Transverse colon (tissue), 4 donors: ENCODE data around the gene ALDOB.

ENCODE experiments used
- EP300 ChIP-seq: sonication (generic); formaldehyde crosslinking; IDR thresholded peaks from one replicate; pipeline ENCODE4 v1.6.1; 2017; ENCODE audit warnings: antibody characterized with exemption, low read depth
- POLR2A ChIP-seq: fragments of 450-650 bp; IDR thresholded peaks from one replicate; pipeline ENCODE4 v1.6.1; 2016; ENCODE audit warnings: antibody characterized with exemption, mild to moderate bottlenecking, moderate library complexity
- POLR2AphosphoS5 ChIP-seq, 3 donors: sonication (generic); formaldehyde crosslinking; IDR thresholded peaks; one replicate each; pipeline ENCODE4 v1.6.1; 2016; ENCODE audit warnings: antibody characterized with exemption in 3 of 3
- TF ChIP-seq, protein P1 (sequence below), 5 experiments: fragments of 200-600 bp in 3 of 5; fragments of 450-650 bp in 2 of 5; sonication (generic) in 3 of 5; IDR thresholded peaks; 1 replicate in 2 of 5; 2 replicates in 3 of 5; pipeline ENCODE4 v1.5.1; 2016 to 2017; ENCODE audit warnings: antibody characterized with exemption in 5 of 5, inconsistent platforms in 3 of 5, mild to moderate bottlenecking in 2 of 5, moderate library complexity in 1 of 5

DNA sequence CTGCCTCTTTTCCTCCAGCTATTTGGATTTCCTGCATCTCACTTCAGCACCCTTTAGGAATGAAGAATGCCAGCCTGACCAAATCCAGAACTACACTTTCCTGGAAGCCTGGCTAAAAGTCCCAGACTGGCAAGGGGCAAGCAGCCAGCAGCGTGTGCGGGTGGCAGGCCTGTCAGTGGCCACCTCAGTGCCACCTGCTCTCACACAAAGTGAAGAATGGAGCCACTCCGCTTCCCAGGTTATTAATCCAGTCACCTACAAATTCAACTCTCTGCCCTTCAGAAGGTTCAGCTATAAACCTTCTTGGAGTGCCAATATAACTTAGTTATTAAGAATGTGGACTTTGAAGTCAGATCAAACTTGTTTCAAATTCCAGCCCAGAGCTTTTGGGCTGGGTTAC, 6.7 kb upstream of the ALDOB start:
- TF ChIP-seq, protein P1, sequence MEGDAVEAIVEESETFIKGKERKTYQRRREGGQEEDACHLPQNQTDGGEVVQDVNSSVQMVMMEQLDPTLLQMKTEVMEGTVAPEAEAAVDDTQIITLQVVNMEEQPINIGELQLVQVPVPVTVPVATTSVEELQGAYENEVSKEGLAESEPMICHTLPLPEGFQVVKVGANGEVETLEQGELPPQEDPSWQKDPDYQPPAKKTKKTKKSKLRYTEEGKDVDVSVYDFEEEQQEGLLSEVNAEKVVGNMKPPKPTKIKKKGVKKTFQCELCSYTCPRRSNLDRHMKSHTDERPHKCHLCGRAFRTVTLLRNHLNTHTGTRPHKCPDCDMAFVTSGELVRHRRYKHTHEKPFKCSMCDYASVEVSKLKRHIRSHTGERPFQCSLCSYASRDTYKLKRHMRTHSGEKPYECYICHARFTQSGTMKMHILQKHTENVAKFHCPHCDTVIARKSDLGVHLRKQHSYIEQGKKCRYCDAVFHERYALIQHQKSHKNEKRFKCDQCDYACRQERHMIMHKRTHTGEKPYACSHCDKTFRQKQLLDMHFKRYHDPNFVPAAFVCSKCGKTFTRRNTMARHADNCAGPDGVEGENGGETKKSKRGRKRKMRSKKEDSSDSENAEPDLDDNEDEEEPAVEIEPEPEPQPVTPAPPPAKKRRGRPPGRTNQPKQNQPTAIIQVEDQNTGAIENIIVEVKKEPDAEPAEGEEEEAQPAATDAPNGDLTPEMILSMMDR (IDR thresholded peaks at IDR 0.05) = no peak
- TF ChIP-seq POLR2A = no peak
- no peak for TF ChIP-seq EP300
- peak in 1 of 3 donors; percentile 28 for TF ChIP-seq POLR2AphosphoS5 (IDR thresholded peaks at IDR 0.05)
